GM19467 (cell line): ENCODE measurements around the gene FREY1.

Experiments used
- ATAC-seq: cut with Tn5 transposase; IDR thresholded peaks from one replicate; pipeline ENCODE4 v1.9.1; 2021; ENCODE audit warnings: mild to moderate bottlenecking, moderate library complexity; ENCODE audit not compliant: unreplicated experiment

FREY1 gene

DNA sequence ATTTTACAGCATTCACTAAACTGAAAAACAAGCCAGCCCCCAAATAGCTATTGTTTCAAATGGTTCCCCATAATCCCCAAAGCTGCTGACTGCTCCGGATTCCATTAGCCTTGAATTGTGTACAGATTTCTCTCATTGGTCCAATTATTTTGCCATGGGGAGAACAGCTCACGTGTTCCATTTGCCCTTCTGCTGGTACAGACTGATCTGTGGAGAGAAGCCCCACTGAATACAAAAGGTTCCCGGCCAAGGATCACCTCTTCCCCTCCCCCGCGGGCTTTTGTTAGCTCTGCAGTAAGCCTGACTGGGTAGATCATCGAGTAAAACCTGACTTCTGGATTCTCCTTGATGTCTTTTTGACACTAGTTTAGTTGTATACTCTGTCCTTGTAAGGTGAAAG is 30.7 kb downstream of the FREY1 start:
- no peak for ATAC-seq

DNA sequence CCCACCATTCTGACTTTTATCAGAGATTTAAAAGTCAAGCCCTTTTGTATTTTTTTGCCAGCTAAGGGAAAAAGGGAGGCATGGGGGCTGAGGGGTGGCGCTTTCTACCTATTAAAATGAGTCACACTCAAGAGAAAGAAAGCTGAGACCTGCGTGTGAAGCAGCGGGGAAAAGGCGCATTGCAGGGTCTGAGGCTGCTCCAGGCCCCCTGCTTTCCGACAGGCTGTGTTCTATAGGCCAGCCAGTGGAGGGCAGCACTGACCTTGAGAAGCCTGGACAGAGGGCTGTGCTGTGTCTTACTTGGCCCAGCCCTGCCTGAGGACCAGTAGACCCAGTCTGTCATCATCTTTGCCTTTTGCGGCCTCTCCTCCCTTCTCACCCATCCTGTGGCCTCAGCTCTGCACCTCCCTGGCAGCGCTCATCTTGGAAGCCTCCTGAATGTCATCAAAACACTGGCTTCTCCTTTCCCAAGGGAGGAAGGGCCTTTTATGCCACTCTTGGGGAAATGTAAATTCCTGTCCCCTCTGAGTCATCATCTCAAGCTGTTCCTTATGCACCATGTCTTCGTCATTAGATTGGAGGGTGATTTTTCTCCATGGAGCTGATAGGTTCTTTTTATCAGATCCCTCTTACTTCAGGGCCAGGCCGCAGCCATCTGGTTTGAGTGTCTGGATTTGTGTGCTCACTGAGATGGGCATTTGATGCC is 34.3 kb downstream of the FREY1 start:
- no peak for ATAC-seq

DNA sequence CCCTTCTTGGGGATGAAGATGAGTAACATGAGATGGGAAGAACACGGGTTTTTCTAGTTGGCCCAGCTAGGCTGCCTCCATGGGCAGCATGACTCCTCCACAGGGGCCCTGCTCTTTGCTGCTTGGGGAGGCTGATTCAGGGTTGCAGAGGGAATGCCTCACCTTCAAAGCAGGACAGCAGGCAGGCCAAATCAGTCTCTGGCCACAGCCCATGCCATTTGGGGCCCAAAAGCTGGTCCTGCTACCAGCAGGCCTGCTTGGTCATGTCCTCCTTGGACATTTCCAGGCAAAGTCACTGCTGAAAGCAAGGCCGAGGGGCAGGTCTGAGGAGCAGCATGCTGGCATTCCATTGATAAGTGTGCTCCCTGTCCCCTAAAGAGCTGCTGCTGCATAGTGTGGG is 35.4 kb downstream of the FREY1 start:
- no peak for ATAC-seq

DNA sequence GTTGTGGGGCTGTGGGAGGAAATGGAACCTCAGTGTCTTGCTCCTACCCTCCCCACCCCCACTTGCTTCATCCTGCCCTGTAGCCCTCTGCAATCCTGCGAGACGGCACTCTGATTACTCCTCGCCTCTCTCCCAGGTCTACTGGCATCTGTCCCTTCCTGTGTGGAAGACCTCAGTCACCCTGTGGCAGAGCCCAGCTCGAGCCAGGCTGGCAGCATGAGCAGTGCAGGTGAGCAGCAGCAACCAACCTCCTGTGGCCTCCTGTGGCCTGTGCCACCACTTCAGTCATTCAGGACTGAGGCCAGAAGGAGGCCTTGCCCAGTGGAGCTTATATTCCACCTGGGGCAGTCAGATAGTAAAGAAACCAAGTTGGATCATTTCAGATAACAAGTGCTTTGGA is 36.4 kb downstream of the FREY1 start:
- no peak for ATAC-seq

DNA sequence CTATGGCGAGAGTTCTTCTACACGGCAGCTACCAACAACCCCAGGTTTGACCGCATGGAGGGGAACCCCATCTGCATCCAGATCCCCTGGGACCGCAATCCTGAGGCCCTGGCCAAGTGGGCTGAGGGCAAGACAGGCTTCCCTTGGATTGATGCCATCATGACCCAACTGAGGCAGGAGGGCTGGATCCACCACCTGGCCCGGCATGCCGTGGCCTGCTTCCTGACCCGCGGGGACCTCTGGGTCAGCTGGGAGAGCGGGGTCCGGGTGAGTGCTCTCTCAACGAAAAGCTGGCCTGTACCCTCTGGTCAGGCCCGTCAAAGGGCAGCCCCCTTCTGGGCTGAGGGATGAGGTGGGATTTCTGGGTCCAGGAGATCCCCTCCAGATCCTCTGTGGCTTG is 37.5 kb downstream of the FREY1 start:
- ATAC-seq, result no peak

DNA sequence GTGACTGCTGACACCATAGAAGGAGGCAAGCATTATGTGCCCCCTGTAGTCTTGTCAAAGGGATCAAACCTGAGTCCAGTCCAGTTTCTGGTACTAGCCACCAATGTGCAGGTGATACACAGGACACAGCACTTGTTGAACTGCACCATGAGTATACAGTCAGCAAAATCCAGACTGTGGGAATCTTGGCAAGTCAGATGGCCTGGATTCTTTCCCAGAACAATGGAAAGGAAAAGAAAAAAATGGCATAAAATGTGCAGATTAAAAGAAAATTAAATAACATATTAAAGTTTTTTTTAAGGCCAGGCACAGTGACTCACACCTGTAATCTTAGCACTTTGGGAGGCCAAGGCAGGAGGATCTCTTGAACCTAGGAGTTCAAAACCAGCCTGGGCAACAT is 43.0 kb downstream of the FREY1 start:
- ATAC-seq, result no peak

DNA sequence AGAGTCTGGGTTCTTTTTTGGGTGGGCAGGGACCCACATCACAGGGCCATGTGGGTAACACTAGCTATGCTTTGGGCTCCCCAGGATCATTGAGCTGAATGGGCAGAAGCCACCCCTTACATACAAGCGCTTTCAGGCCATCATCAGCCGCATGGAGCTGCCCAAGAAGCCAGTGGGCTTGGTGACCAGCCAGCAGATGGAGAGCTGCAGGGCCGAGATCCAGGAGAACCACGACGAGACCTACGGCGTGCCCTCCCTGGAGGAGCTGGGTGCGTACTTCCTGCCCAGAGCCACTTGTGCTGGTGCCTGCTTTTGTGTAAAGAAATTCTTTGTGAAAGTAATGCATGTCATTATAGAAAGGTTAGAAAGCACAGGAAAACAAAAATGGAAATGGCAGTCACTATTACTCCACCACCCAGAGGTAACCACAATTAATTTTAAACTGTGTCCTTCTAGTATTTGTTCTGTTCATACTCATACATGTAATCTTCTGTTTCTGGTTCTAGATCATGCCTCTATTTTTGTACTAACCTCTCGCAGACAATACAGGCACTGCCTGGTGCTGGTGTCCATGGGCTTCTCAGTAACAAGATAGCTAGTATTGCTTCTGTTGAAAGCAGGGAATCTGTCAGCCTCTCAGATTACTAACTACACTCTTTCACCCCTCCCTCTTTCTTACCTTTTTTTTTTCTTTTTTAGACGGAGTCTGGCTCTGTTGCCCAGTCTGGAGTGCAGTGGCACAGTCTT is 46.1 kb downstream of the FREY1 start:
- ATAC-seq, result no peak

DNA sequence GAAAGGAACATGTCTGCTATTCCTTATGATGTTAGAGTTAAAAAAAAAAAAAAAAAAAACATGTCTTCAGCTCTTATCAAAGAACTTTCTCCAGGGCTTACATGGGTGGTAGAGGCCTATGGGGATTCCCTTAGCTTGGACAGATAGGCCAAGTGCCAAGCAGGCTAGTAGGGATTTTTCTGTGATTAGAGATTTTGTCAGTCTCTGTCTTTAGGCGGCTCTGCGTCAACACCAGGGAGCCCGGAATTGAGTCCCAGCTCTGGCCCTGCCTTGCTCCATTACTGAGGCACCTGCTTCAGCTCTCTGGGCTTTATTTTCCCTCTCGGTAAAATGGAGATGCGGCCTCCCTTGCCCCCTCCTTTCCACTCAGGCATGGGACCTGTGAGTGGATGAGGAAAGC is 46.7 kb downstream of the FREY1 start:
- ATAC-seq, result no peak

DNA sequence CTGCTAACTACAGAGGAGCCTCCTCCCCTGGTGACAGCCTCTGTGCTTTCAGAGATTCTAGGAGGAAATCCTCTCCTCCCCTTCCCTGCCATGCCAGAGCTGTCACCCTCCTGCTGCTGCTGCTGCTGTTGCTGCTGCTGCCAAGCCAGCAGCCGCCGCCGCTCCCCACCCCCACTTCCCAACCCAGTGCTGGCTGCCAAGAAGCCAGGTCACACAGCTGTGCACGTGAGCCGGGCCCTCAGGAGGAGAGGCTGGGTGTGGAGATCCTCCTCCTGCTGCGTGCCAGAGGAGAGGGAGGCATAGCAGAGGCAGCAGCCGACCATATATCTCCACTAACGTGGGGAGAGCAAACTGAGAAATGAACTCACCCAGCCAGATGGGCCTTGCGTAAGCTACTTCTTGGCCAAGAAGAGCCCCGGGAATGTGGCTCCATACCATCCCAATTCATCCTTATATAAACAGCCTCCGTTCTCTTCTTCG is 47.4 kb downstream of the FREY1 start:
- no peak for ATAC-seq

DNA sequence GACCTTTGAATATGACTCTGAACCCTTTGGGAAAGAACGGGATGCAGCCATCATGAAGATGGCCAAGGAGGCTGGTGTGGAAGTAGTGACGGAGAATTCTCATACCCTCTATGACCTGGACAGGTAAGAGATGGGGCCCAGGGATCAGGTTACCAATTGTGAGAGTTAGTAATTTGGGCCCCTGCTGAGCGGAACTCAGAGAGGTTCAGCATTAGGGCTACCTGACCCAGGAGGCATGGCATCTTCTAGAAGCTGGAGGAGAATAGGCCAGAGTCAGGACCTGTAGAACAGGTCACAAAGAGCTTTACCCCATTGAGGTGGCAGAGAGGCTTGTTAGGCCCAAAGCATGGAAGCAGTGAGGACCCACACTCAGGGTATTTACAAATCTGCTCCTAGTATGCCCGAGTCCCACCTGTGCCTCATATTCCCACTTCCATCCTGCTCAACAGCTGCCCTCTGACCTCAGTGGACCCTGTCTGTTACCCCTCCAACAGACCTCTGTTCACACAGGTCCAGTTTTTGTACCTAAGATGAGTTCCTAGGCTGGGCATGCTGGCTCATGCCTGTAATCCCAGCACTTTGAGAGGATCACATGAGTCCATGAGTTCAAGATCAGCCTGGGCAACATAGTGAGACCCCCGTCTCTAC is 48.2 kb downstream of the FREY1 start:
- ATAC-seq, result no peak

DNA sequence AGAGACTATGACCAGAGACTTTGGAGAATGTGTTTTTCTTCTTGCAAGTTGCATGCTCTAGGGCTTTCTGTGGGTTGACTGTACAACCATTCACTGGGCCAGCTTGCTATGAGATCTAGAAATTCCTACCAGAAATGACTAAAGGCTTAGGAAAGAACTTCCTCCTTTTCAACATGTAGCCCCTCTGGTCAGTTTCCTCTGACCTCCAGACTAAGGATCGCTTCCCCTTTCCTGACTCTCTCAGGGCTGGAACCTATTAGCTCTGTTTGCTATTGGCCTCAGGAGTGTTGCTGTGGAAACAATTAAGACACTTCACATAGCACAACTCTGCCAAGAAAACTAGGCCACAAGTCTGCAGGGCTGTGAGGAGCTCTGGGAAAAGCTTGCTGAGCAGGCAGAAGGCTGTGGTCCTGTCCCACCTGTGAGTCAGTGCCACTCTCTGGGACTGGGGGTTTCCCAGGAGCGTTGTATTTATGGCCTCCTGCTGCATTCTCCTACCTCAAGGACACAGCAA is 49.1 kb downstream of the FREY1 start:
- no peak for ATAC-seq
